GDM1 (cell line): ENCODE results near the gene HDAC4.

Experiments
- DNase-seq: peaks from one replicate; lab custom pipeline; 2025; lab: John Stamatoyannopoulos, UW

Gene HDAC4

DNA sequence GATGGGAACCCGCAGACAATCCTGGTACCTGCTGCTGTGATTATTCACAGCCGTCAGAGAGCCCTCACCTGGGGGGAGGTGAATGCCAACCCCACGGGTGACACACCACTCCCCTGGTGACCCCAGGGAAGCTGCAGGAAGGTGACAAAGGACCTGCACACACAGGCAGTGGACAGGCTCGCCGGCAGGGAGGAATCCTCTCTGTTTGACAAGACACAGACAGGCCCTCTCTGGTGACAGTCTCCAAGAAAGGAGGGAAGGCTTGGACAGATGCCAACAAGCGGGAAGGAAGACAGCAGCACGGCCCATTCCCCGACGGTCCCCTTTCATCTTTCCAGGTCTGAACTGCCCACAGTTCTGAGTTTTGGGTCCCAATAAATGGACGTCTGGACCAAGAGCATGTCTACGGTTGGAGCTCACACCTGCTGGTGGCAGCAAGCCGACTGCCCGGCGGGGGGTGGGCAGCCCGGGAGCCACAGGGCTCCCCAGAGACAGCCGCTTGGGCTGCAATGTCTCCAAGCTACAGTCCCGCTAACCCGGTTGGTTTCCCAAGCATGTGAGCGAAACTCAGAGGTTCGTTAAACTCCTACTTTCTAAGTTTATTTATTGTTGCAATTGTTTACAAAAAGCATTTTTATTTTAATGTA, 31.8 kb downstream of the HDAC4 start:
- DNase-seq, result no peak

DNA sequence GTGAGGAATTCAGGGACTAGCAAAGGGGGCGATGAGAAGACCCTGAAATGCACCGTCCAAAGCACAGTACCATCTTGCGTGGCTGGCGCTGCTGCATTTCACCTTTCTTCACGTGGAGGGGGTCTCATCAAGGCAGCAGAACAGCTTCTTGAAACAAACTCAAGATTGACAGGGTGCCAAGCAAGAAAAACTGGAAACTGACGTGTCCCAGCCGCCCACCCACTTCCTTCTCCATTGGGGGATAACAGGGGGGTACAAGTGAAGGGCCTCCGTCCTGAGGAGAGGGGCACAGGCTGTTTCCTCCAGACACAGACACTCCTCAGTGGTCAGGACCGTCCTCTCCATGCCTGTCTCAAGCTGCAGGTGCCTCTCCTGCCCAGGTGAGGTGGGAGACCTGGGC, 32.5 kb downstream of the HDAC4 start:
- no peak for DNase-seq

- DNase-seq, result no peak
Measured at GRCh38 chr2:239366740-239367139, 34.1 kb downstream of the HDAC4 start.

GRCh38 chr2:239365782-239366435, 34.9 kb downstream of the HDAC4 start:
- no peak for DNase-seq

DNA sequence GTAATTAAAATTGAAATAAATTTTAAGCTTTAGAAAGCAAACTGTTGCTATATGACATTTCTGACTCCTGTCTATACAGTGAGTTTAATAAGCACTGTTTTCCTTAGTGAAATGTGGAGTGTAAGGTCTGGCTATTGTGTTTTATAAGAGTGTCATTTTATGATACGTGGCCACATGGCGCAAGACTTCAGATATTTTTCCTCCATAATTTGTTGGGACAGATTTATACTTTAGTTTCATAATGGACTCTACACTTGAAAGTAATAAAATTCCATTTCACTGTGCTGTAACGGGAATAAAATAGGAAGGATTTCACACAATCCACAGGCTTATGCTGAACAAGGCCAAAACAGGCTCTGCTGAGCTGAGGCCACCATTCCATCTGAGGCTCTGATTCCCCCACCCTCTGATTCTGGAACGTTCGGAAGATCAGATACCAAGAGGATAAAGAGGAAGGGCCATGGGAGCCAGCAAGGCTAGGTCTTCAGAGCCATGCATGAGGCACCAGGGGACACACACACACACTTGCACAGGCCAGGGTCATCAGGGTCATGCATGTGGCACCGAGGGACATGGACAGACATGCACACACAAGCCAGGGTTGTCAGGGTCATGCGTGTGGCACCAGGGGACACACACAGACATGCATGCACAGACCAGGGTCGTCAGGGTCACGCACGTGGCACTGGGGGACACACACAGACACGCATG, 35.6 kb downstream of the HDAC4 start:
- no peak for DNase-seq

GRCh38 chr2:239363946-239364637, 36.7 kb downstream of the HDAC4 start:
- no peak for DNase-seq

- DNase-seq, result no peak
Measured at GRCh38 chr2:239362507-239362906, 38.3 kb downstream of the HDAC4 start.

DNA sequence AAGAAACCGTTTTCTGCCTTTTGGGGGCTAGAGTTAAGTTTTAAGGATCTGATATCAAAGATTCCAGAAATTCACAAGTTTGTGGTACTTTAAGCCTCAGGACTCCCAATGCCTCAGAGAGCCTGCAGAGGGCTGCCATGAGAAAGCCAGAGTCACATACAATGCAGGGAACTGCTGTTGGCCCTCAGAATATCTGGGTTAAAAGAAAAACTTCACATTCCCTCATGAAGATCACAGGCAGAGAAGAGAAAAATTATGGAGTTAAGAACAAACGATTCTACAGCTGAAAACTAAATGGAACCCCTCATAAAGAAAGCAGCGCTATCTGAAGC, 39.5 kb downstream of the HDAC4 start:
- no peak for DNase-seq

DNA sequence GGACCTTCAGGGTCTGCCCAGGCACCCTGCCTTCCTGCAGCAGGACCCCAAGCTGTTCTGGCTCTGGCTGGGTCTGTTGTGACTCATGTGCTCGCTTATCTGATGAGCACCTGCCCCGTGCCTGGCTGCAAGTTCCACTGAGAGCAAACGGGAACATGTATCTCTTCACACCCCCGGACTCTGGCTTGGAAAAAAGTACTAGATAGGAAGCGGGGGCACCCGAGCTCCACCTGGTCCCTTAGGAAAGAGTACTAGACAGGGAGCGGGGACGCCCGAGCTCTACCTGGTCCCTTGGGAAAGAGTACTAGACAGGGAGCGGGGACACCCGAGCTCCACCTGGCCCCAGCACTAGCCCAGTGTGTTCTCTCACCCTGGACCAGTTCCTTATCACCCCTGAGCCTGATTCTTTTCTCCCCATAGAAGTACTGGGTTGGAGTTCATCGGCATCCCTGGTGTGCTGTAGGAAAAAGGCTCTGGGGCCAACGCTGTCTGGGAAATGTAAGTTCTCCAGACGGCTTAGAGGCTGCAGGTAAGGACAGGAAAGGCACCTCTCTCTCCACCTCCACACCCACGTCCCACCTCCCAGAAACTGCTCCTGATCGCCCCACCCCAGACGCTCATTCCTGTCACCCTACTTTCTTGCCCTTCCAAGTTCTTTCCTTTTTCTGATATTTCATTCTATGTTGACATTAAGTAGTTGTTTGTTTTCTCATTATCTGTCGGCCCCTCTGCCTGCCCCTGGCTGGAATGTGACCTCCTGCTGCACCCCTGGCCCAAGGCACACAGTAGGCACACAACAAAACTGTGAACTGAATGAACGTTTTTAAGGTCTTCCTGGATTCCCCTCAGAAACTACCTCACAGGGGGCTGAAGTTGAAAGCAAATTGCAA, 40.2 kb downstream of the HDAC4 start:
- no peak for DNase-seq

- no peak for DNase-seq
Measured at GRCh38 chr2:239360008-239360407, 40.8 kb downstream of the HDAC4 start.

GRCh38 chr2:239359196-239359912, 41.5 kb downstream of the HDAC4 start:
- no peak for DNase-seq

- DNase-seq, result no peak
Measured at GRCh38 chr2:239358062-239358754, 42.6 kb downstream of the HDAC4 start.

- DNase-seq, result no peak
Measured at GRCh38 chr2:239355724-239356123, 45.1 kb downstream of the HDAC4 start.

DNA sequence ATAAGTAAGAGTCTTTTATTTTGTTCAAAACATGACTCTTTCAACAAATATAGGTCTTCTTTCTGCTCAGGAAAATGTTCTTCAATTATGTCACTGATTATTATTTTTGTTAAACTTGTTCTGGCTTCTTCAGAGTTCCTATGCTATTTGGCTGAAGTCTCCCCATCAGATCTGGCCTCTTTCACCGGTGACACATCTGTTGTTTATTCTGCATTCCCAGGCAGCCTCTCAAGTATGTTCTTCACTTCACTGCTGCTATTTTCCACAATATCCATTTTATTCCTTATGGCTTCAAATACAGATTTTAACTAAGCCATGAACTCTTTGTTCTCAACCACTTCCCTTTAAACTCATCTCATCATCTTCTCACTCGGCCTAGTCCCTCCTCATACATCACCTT, 45.7 kb downstream of the HDAC4 start:
- DNase-seq, result no peak

DNA sequence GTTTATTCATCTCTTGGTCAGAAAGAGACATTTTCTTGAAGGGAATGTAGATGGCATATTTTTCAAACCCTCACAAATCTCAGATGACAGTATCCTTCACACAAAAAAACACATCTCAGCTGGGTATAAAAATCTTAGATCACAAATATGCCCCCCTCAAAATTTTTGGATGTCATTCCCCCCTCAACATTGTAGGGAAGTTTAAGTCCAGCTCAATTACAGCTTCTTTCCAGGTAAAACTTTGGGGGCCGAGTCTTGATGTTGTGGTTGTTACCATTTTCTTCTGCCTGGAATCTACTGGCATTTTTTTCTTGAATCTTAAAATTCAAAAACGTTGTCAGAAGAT, 46.1 kb downstream of the HDAC4 start:
- no peak for DNase-seq

GRCh38 chr2:239354132-239354790, 46.6 kb downstream of the HDAC4 start:
- DNase-seq, result no peak

DNA sequence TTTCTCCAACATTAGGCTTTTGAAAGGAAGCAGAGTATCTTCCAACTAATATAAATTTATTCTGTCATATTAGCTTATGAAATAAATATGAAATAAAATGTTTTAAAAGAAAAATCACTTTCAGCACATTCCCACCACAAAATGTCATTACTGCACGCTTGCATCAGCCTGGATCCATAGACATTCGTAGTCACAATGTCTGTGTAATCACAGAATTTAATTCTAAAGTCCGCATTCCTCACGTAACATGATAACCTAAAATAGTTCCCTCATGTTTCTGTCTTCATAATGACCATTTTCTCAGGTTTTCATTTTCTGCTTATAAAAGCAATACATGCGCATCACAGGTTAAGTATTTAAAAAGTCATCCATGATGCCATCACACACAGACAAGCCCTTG, 47.1 kb downstream of the HDAC4 start:
- DNase-seq, result no peak

- no peak for DNase-seq
Measured at GRCh38 chr2:239351687-239352086, 49.1 kb downstream of the HDAC4 start.

- no peak for DNase-seq
Measured at GRCh38 chr2:239349453-239350135, 51.2 kb downstream of the HDAC4 start.
